Gastroesophageal sphincter (tissue), 3 donors: Measurements from ENCODE around the gene SH3RF2.

Experiments used
- EP300 ChIP-seq: sonication (generic); formaldehyde crosslinking; IDR thresholded peaks from one replicate; pipeline ENCODE4 v1.6.1; 2017; ENCODE audit warnings: antibody characterized with exemption, mild to moderate bottlenecking
- POLR2A ChIP-seq, 2 donors: fragments of 450-650 bp; IDR thresholded peaks; one replicate each; pipeline ENCODE4 v1.6.1; 2017; ENCODE audit warnings: antibody characterized with exemption in 2 of 2, mild to moderate bottlenecking in 2 of 2, moderate library complexity in 1 of 2
- POLR2AphosphoS5 ChIP-seq: sonication (generic); formaldehyde crosslinking; IDR thresholded peaks from one replicate; pipeline ENCODE4 v1.6.1; 2017; ENCODE audit warnings: antibody characterized with exemption
- TF ChIP-seq, protein P1 (sequence below), 4 experiments: fragments of 200-600 bp in 2 of 4; fragments of 450-650 bp in 2 of 4; sonication (generic) in 1 of 4; IDR thresholded peaks; one replicate each; pipeline ENCODE4 v1.5.1; 2017 to 2019; ENCODE audit warnings: antibody characterized with exemption in 4 of 4, mild to moderate bottlenecking in 2 of 4, moderate library complexity in 2 of 4

- TF ChIP-seq, protein P1, sequence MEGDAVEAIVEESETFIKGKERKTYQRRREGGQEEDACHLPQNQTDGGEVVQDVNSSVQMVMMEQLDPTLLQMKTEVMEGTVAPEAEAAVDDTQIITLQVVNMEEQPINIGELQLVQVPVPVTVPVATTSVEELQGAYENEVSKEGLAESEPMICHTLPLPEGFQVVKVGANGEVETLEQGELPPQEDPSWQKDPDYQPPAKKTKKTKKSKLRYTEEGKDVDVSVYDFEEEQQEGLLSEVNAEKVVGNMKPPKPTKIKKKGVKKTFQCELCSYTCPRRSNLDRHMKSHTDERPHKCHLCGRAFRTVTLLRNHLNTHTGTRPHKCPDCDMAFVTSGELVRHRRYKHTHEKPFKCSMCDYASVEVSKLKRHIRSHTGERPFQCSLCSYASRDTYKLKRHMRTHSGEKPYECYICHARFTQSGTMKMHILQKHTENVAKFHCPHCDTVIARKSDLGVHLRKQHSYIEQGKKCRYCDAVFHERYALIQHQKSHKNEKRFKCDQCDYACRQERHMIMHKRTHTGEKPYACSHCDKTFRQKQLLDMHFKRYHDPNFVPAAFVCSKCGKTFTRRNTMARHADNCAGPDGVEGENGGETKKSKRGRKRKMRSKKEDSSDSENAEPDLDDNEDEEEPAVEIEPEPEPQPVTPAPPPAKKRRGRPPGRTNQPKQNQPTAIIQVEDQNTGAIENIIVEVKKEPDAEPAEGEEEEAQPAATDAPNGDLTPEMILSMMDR (IDR thresholded peaks at IDR 0.05) = no peak
- TF ChIP-seq POLR2AphosphoS5 (no peak), EP300 (no peak), POLR2A (IDR thresholded peaks at IDR 0.05) (no peak)
These were observed 90.1 kb downstream of the SH3RF2 start for GRCh38 chr5:146026307-146027010.
